MG63 (cell line): Measurements from ENCODE around the gene ACBD7. TPM values are rescaled to one million over a fixed set of nuclear protein-coding genes. Genes with fewer than 3 reads are reported as not detected.

ENCODE experiments used
- DNase-seq: peaks from one replicate; pipeline ENCODE4 v3.0.0-alpha.2; 2020
- H3K27me3 ChIP-seq: fragments of 250-450 bp; sonication (Bioruptor Pico); 2 replicates; pipeline ENCODE4 v1.5.1; 2020; ENCODE audit warnings: mild to moderate bottlenecking, moderate library complexity
- H3K36me3 ChIP-seq: fragments of 250-450 bp; sonication (Bioruptor Pico); 2 replicates; pipeline ENCODE4 v1.5.1; 2020; ENCODE audit warnings: mild to moderate bottlenecking, moderate library complexity
- H3K4me3 ChIP-seq: fragments of 250-450 bp; sonication (Bioruptor Pico); 2 replicates; pipeline ENCODE4 v1.5.1; 2020; ENCODE audit warnings: mild to moderate bottlenecking, moderate library complexity
- H3K9me3 ChIP-seq: fragments of 250-450 bp; sonication (Bioruptor Pico); 2 replicates; pipeline ENCODE4 v1.5.1; 2020; ENCODE audit warnings: mild to moderate bottlenecking, moderate library complexity
- total RNA-seq: library from RNA; depleted of rRNA; stranded (reverse); fragments of >200 nt; shearing (Covaris generic); gene quantifications from 2 replicates; pipeline ENCODE4 v1.2.3, GENCODE V29; 2014; ENCODE audit warnings: low replicate concordance; rRNA removed

ACBD7 gene
- 1.5 and 3.9 TPM in 2 replicates for total RNA-seq

GRCh38 chr10:15088428-15089261 lies at the start of gene ACBD7:
ACBD7 (minus strand) TSS chr10:15088776; CDS start chr10:15088728, 48 bp downstream.
- peak; percentile 88 for DNase-seq
- peak within 1 kb of the TSS; percentile 58 for H3K4me3 ChIP-seq
- no peaks in the 10 kb centered on the region for H3K9me3 ChIP-seq
- no peaks in the 10 kb centered on the region for H3K27me3 ChIP-seq
- H3K36me3 ChIP-seq = no peaks in the 10 kb centered on the region

GRCh38 chr10:15137636-15138035 lies 49.1 kb upstream of the ACBD7 start:
- no peak for DNase-seq
- H3K4me3 ChIP-seq = no peak overlapping the region
- no peaks in the 10 kb centered on the region for H3K27me3 ChIP-seq
- no peaks in the 10 kb centered on the region for H3K9me3 ChIP-seq
- peaks cover 82% of the 10 kb centered on the region for H3K36me3 ChIP-seq

- Histone ChIP-seq H3K4me3 (no peak overlapping the region), H3K36me3 (peaks cover 88% of the 10 kb centered on the region), H3K9me3 (no peaks in the 10 kb centered on the region), H3K27me3 (no peaks in the 10 kb centered on the region)
- no peak for DNase-seq
Measured at GRCh38 chr10:15137036-15137359, 48.4 kb upstream of the ACBD7 start.

GRCh38 chr10:15136129-15137035 lies 47.8 kb upstream of the ACBD7 start:
- DNase-seq = no peak

GRCh38 chr10:15131330-15131729 lies 42.8 kb upstream of the ACBD7 start:
- Histone ChIP-seq H3K9me3 (no peaks in the 10 kb centered on the region), H3K36me3 (peaks cover 88% of the 10 kb centered on the region), H3K4me3 (no peak overlapping the region), H3K27me3 (no peaks in the 10 kb centered on the region)
- DNase-seq = no peak

More at GRCh38 chr10:15136129-15137035, 47.8 kb upstream of the ACBD7 start:
- Histone ChIP-seq H3K4me3 (no peak overlapping the region), H3K36me3 (peaks cover 93% of the 10 kb centered on the region), H3K27me3 (no peaks in the 10 kb centered on the region), H3K9me3 (no peaks in the 10 kb centered on the region)

GRCh38 chr10:15124908-15125307 lies 36.3 kb upstream of the ACBD7 start:
- H3K9me3 ChIP-seq = no peaks in the 10 kb centered on the region
- H3K27me3 ChIP-seq = no peaks in the 10 kb centered on the region
- H3K36me3 ChIP-seq = peaks cover 82% of the 10 kb centered on the region
- H3K4me3 ChIP-seq = no peak overlapping the region
- DNase-seq = no peak

GRCh38 chr10:15124190-15124589 lies 35.6 kb upstream of the ACBD7 start:
- peaks cover 85% of the 10 kb centered on the region for H3K36me3 ChIP-seq
- DNase-seq = no peak
- no peak overlapping the region for H3K4me3 ChIP-seq
- no peaks in the 10 kb centered on the region for H3K27me3 ChIP-seq
- no peaks in the 10 kb centered on the region for H3K9me3 ChIP-seq

- Histone ChIP-seq H3K36me3 (peaks cover 85% of the 10 kb centered on the region), H3K4me3 (no peak overlapping the region), H3K9me3 (no peaks in the 10 kb centered on the region), H3K27me3 (no peaks in the 10 kb centered on the region)
- DNase-seq = no peak
Measured at GRCh38 chr10:15123749-15124184, 35.2 kb upstream of the ACBD7 start.

GRCh38 chr10:15122477-15123030 lies 34.0 kb upstream of the ACBD7 start:
- Histone ChIP-seq H3K4me3 (no peak overlapping the region), H3K27me3 (no peaks in the 10 kb centered on the region), H3K36me3 (peaks cover 85% of the 10 kb centered on the region), H3K9me3 (no peaks in the 10 kb centered on the region)
- no peak for DNase-seq

GRCh38 chr10:15121707-15122106 lies 33.1 kb upstream of the ACBD7 start:
- no peak overlapping the region for H3K4me3 ChIP-seq
- H3K9me3 ChIP-seq = peaks cover 1% of the 10 kb centered on the region; the same call in 1 of the 2 replicates
- H3K27me3 ChIP-seq = no peaks in the 10 kb centered on the region
- no peak for DNase-seq
- peaks cover 87% of the 10 kb centered on the region for H3K36me3 ChIP-seq

GRCh38 chr10:15120523-15120922 lies 31.9 kb upstream of the ACBD7 start:
- Histone ChIP-seq H3K9me3 (peaks cover 3% of the 10 kb centered on the region), H3K27me3 (no peaks in the 10 kb centered on the region), H3K36me3 (peaks cover 87% of the 10 kb centered on the region), H3K4me3 (no peak overlapping the region)
- no peak for DNase-seq

- H3K36me3 ChIP-seq = peaks cover 90% of the 10 kb centered on the region
Measured at GRCh38 chr10:15118615-15119014, 30.0 kb upstream of the ACBD7 start.

GRCh38 chr10:15116225-15116624 lies 27.6 kb upstream of the ACBD7 start:
- H3K9me3 ChIP-seq = peaks cover 3% of the 10 kb centered on the region
- no peaks in the 10 kb centered on the region for H3K27me3 ChIP-seq
- no peak overlapping the region for H3K4me3 ChIP-seq
- DNase-seq = no peak
- H3K36me3 ChIP-seq = peaks cover 84% of the 10 kb centered on the region

More at GRCh38 chr10:15118615-15119014, 30.0 kb upstream of the ACBD7 start:
- DNase-seq = no peak
- Histone ChIP-seq H3K27me3 (no peaks in the 10 kb centered on the region), H3K4me3 (no peak overlapping the region), H3K9me3 (peaks cover 3% of the 10 kb centered on the region)

- no peak overlapping the region for H3K4me3 ChIP-seq
- peaks cover 89% of the 10 kb centered on the region for H3K36me3 ChIP-seq
- H3K27me3 ChIP-seq = no peaks in the 10 kb centered on the region
- DNase-seq = no peak
- peaks cover 3% of the 10 kb centered on the region for H3K9me3 ChIP-seq
Measured at GRCh38 chr10:15113766-15114165, 25.2 kb upstream of the ACBD7 start.

- no peaks in the 10 kb centered on the region for H3K27me3 ChIP-seq
- DNase-seq = no peak
- peaks cover 89% of the 10 kb centered on the region for H3K36me3 ChIP-seq
- peaks cover 3% of the 10 kb centered on the region for H3K9me3 ChIP-seq
- H3K4me3 ChIP-seq = no peak overlapping the region
Measured at GRCh38 chr10:15112657-15113056, 24.1 kb upstream of the ACBD7 start.

GRCh38 chr10:15106352-15107013 lies 17.9 kb upstream of the ACBD7 start:
- peaks cover 93% of the 10 kb centered on the region for H3K36me3 ChIP-seq
- DNase-seq = peak; percentile 55

More at GRCh38 chr10:15106352-15107013, 17.9 kb upstream of the ACBD7 start:
- Histone ChIP-seq H3K27me3 (no peaks in the 10 kb centered on the region), H3K4me3 (no peak overlapping the region), H3K9me3 (no peaks in the 10 kb centered on the region)
